Measurements from ENCODE around the gene CKB. TPM values are rescaled to one million over a fixed set of nuclear protein-coding genes. Genes with fewer than 3 reads are reported as not detected.
A peak's percentile ranks its signal among the peaks of the same experiment; 100 is the strongest.

CKB gene
- polyA plus RNA-seq, 3 donors, result 0.76 to 12.5 (median 2.7) TPM

DNA sequence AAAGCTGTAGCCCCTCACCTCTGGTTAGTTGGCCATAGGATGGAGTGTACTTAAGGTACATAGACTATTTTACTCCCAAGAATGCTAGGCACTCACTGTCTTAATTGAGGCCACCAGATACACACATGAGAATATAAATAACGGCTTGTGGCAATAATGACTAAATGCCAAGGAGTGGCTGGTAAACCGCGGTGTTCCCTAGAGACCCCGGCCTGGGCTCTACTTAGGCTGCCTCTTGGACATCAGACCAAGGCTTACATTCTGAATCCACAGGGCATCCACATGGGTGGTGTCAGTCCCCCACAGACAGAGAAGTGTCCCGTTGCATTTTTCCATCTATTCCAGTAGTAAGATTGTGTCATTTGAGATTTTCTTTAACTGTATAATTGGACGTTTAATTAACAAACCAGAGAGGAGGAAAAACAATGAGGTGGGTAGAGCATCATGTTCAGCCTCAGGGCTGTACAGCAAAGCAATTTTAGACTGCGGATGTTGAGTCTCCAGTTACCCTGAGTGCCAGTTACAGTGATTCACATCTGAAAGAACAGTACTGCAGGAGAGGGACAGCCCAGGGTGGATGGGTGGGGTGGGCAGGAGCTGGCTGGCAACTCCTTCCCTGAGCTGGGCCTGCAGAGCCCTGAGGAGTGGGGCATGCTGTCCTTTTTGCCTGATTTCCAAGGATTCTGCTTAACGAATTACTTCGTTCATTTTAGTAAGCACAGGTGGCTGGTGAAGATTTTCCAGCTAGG lies 20.5 kb downstream of the CKB start:
- Mint-ChIP-seq H3K9me3 (no peaks in the 10 kb centered on the region), H3K4me3 (no peak overlapping the region), H3K27ac (no peak overlapping the region), H3K4me1 (peaks cover 5% of the 10 kb centered on the region), H3K27me3 (ENCODE audit: low read depth in 3 of 3) (no peaks in the 10 kb centered on the region), H3K36me3 (peaks cover 64 to 91% of the 10 kb centered on the region in 2 donors)
- Histone ChIP-seq H3K36me3 (replicated peaks in 1 of 2; ENCODE audit: control insufficient read depth in 1 of 2, insufficient read depth in 2 of 2, low read length in 2 of 2) (peaks cover 74 to 94% of the 10 kb centered on the region in 2 donors), H3K4me1 (ENCODE audit: control insufficient read depth in 1 of 2, insufficient read depth in 2 of 2, low read length in 2 of 2) (no peaks in the 10 kb centered on the region), H3K79me2 (ENCODE audit: insufficient read depth, low read length) (no peaks in the 10 kb centered on the region), H3K4me2 (replicated peaks; ENCODE audit: extremely low read depth, low read length, poor library complexity, severe bottlenecking) (no peak overlapping the region), H3K27me3 (ENCODE audit: control insufficient read depth in 2 of 2, insufficient read depth in 2 of 2, low read length in 2 of 2) (no peaks in the 10 kb centered on the region), H3K9ac (ENCODE audit: insufficient read depth, low read length, poor library complexity, severe bottlenecking) (no peak overlapping the region), H3K9me3 (replicated peaks in 1 of 2; ENCODE audit: control insufficient read depth in 1 of 2, insufficient read depth in 1 of 2, low read length in 2 of 2) (no peaks in the 10 kb centered on the region), H3K4me3 (replicated peaks in 1 of 3; ENCODE audit: low read depth in 2 of 3, low read length in 3 of 3) (no peak overlapping the region), H4K20me1 (ENCODE audit: insufficient read depth, low read length) (peaks cover 64% of the 10 kb centered on the region), H2AFZ (ENCODE audit: insufficient read depth, low read depth, low read length, poor library complexity, severe bottlenecking) (no peak overlapping the region), H3K27ac (ENCODE audit: low read depth in 1 of 2, low read length in 2 of 2) (peak overlapping the region in 1 of 2 donors; percentile 22)
- TF ChIP-seq, protein P1, sequence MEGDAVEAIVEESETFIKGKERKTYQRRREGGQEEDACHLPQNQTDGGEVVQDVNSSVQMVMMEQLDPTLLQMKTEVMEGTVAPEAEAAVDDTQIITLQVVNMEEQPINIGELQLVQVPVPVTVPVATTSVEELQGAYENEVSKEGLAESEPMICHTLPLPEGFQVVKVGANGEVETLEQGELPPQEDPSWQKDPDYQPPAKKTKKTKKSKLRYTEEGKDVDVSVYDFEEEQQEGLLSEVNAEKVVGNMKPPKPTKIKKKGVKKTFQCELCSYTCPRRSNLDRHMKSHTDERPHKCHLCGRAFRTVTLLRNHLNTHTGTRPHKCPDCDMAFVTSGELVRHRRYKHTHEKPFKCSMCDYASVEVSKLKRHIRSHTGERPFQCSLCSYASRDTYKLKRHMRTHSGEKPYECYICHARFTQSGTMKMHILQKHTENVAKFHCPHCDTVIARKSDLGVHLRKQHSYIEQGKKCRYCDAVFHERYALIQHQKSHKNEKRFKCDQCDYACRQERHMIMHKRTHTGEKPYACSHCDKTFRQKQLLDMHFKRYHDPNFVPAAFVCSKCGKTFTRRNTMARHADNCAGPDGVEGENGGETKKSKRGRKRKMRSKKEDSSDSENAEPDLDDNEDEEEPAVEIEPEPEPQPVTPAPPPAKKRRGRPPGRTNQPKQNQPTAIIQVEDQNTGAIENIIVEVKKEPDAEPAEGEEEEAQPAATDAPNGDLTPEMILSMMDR (IDR thresholded peaks at IDR 0.05), result no peak
- no peak for DNase-seq
- intact Hi-C loops (cut with micrococcal nuclease), result loop anchor here (2.0 to 5.0 kb wide), 2 partner anchors 45 kb away; no protein-coding TSS in a partner anchor
- 86% methylated on average over 7 of the region's 9 CpGs for WGBS (ENCODE audit: insufficient coverage)

DNA sequence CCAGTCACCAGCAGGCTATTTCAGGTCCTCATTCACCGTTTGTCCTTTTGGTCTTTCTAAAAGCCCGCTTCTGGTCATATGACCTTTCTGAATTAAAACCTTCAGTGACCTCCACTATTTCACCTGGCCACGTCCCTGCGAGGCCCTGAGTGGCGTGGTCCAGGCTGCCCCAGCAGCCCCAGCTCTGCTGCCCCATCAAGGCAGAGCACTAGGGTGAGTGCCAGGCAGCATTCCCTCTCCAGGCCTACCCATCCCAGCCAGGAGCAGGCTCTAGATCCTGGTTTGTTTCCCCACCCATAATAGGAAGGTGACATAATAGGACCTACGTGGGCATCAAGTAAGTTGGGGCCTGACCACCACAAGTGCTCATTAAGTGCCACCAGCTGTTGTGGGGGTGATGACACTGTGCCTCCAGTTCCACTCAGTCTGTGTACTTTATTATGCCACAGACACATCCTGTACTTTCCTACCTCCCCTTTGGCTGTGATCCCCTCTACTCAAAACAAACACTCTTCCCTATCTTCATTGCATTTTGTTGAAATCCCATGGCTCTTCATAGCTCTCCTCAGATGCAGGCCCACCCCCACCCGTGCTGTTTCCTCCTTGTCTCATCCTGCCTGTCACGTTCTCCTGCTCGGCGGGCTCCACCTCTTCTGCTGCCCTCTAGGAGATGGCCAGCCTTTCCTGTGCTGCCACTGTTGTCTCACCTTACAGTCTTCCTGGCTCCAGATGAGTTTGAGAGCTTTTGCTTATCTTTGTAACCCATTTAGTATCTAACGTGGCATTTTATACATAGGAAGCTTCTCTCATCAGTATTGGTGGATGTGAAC lies 21.4 kb downstream of the CKB start:
- Histone ChIP-seq H3K27ac (ENCODE audit: low read depth in 1 of 2, low read length in 2 of 2) (no peak overlapping the region), H3K79me2 (ENCODE audit: insufficient read depth, low read length) (no peaks in the 10 kb centered on the region), H2AFZ (ENCODE audit: insufficient read depth, low read depth, low read length, poor library complexity, severe bottlenecking) (no peak overlapping the region), H3K9ac (ENCODE audit: insufficient read depth, low read length, poor library complexity, severe bottlenecking) (no peak overlapping the region), H4K20me1 (ENCODE audit: insufficient read depth, low read length) (peaks cover 64% of the 10 kb centered on the region), H3K4me3 (replicated peaks in 1 of 3; ENCODE audit: low read depth in 2 of 3, low read length in 3 of 3) (no peak overlapping the region), H3K27me3 (ENCODE audit: control insufficient read depth in 2 of 2, insufficient read depth in 2 of 2, low read length in 2 of 2) (no peaks in the 10 kb centered on the region), H3K36me3 (replicated peaks in 1 of 2; ENCODE audit: control insufficient read depth in 1 of 2, insufficient read depth in 2 of 2, low read length in 2 of 2) (peaks cover 79 to 96% of the 10 kb centered on the region in 2 donors), H3K4me1 (ENCODE audit: control insufficient read depth in 1 of 2, insufficient read depth in 2 of 2, low read length in 2 of 2) (no peaks in the 10 kb centered on the region), H3K9me3 (replicated peaks in 1 of 2; ENCODE audit: control insufficient read depth in 1 of 2, insufficient read depth in 1 of 2, low read length in 2 of 2) (no peaks in the 10 kb centered on the region), H3K4me2 (replicated peaks; ENCODE audit: extremely low read depth, low read length, poor library complexity, severe bottlenecking) (no peak overlapping the region)
- no peak overlapping the region for H3K4me3 Mint-ChIP-seq
- peak overlapping the region in 2 of 7 donors; percentile 36 to 65 for H3K27ac Mint-ChIP-seq
- no peak for DNase-seq
- peaks cover 63 to 87% of the 10 kb centered on the region in 2 donors for H3K36me3 Mint-ChIP-seq
- H3K27me3 Mint-ChIP-seq (ENCODE audit: low read depth in 3 of 3), result no peaks in the 10 kb centered on the region
- H3K4me1 Mint-ChIP-seq, result peaks cover 5% of the 10 kb centered on the region
- intact Hi-C loops (cut with micrococcal nuclease), result loop anchor here (2.0 to 5.0 kb wide), 2 partner anchors 46 kb away; no protein-coding TSS in a partner anchor
- 80% methylated on average over 9 of the region's 11 CpGs for WGBS (ENCODE audit: insufficient coverage)
- no peaks in the 10 kb centered on the region for H3K9me3 Mint-ChIP-seq
- TF ChIP-seq, protein P1 (IDR thresholded peaks at IDR 0.05), result no peak
